Subcutaneous adipose tissue (tissue), 4 donors: ENCODE data around the gene TCF15. TPM values are rescaled to one million over a fixed set of nuclear protein-coding genes. Genes with fewer than 3 reads are reported as not detected.

ENCODE experiments used
- total RNA-seq, 4 donors: library from RNA; depleted of rRNA; stranded (reverse); fragments of >200 nt; gene quantifications; one replicate each; pipeline ENCODE4 v1.1.0, GENCODE V29; 2016
- TF ChIP-seq, protein P1 (sequence below): fragments of 450-650 bp; IDR thresholded peaks from one replicate; pipeline ENCODE4 v1.5.1; 2016; ENCODE audit warnings: low read depth, mild to moderate bottlenecking, control low read depth, antibody characterized with exemption, moderate library complexity

Gene TCF15
- total RNA-seq, 4 donors from 2014 or later: 0.34 to 3.4 (median 2.3) TPM

DNA sequence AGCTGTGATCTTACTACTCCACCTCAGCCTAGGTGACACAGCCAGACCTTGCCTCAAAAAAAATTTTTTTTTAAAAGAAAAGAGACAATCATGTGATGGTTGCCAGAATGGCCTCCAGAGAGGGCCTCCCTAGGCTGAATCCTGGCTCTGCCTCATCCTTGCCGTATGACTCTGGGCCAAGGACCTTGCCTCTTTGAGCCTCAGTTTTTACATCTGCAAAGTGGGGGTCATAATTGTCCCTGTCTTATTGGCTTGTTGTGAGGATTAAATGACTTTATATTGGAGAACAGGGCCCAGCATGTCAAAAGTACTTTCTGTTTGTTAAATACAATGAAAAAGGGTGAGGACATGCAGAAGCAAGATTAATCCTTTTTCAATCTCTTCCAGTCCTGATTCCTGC is 28.5 kb upstream of the TCF15 start:
- TF ChIP-seq, protein P1, sequence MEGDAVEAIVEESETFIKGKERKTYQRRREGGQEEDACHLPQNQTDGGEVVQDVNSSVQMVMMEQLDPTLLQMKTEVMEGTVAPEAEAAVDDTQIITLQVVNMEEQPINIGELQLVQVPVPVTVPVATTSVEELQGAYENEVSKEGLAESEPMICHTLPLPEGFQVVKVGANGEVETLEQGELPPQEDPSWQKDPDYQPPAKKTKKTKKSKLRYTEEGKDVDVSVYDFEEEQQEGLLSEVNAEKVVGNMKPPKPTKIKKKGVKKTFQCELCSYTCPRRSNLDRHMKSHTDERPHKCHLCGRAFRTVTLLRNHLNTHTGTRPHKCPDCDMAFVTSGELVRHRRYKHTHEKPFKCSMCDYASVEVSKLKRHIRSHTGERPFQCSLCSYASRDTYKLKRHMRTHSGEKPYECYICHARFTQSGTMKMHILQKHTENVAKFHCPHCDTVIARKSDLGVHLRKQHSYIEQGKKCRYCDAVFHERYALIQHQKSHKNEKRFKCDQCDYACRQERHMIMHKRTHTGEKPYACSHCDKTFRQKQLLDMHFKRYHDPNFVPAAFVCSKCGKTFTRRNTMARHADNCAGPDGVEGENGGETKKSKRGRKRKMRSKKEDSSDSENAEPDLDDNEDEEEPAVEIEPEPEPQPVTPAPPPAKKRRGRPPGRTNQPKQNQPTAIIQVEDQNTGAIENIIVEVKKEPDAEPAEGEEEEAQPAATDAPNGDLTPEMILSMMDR: no peak

GRCh38 chr20:637559-637958 is 27.4 kb upstream of the TCF15 start:
- TF ChIP-seq, protein P1: no peak

- TF ChIP-seq, protein P1: no peak
Observed at GRCh38 chr20:635893-636338, 25.8 kb upstream of the TCF15 start.

GRCh38 chr20:635028-635892 is 25.2 kb upstream of the TCF15 start:
- TF ChIP-seq, protein P1: no peak

DNA sequence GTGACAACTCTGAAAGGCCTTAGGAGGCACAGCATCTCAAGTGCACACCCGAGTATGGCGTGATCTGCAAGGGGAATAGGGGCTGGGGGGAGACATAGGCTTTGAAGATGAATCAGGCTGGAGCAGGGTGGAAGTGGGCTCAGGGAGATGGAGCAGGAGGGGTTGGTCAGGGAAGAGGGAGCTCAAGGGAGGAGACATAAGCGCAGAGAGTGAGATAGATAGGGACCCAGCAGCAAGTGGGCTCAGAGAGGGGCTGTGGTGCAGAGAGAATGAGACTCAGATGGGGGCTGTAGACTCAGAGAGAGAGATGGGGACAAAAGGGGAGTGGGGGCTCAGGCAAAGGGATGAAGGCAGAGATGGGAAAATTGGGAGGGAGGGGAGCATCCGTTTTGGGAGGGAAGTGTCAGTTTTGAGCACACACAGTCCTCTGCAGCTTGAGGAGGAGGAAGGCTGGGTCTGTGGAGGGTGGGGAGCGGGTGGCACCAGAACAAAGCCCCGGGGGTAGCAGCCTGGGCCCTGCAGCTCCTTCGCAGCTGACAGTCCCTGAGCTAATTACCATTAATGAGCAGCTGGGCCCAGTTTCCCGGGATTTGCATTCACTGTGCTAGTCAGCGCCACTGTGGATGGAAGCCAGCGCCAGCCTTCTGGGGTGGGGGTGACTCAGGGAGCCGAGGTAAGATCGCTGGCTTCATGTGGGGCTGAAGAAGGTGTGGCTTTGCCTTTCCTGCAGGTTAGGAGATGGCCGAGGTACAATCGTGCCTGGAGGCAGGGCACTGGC is 24.2 kb upstream of the TCF15 start:
- TF ChIP-seq, protein P1: no peak

DNA sequence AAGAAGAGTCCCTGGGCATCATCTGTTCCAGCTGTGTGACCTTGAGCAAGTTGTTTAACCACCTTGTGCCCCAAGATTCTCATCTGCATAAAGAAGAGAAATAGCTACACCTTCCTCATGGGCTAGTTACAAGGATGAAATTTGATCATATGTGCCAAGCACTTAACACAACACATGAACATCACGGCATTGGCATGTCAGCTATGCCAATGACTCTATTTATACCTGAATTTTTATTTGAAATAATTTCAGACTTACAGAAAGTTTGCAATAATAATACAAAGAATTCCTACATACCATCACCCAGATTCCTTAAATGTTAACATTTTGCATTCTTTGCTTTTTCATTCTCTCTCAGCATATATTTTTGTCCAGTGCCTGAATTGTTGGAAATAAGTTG is 21.0 kb upstream of the TCF15 start:
- TF ChIP-seq, protein P1: no peak

DNA sequence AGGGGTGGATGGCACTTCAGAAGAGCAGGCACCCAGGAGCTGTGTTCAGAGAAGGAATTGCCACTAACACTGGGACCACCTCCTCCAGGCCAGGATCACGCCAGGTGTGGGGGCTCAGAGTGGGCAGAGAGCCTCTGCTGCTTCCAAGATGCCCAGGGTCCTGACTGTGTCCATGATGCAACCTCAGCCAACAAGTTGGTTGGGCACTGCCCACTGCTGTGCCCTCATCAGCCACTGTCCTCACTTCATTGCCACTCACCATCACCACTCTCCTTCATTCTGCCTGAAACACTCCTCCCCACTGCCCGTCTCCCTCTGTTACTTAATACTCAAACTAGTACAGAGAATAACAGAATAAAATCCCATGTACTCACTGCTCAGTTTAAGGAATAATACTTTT is 16.5 kb upstream of the TCF15 start:
- TF ChIP-seq, protein P1: no peak
